Testis (tissue), 2 donors: ENCODE data around the gene ZFPM1.

Experiments
- POLR2A ChIP-seq: fragments of 450-650 bp; IDR thresholded peaks from one replicate; pipeline ENCODE4 v1.6.1; 2017; ENCODE audit warnings: antibody characterized with exemption, mild to moderate bottlenecking, moderate library complexity
- TF ChIP-seq, protein P1 (sequence below), 3 experiments: fragments of 450-650 bp in 2 of 3; fragments of 200-600 bp in 1 of 3; sonication (generic) in 1 of 3; IDR thresholded peaks; one replicate each; pipeline ENCODE4 v1.5.1; 2016 to 2019; ENCODE audit warnings: antibody characterized with exemption in 3 of 3, mild to moderate bottlenecking in 2 of 3, moderate library complexity in 1 of 3

GRCh38 chr16:88498576-88499208 lies 45.6 kb downstream of the ZFPM1 start:
- no peak for TF ChIP-seq POLR2A
- TF ChIP-seq, protein P1, sequence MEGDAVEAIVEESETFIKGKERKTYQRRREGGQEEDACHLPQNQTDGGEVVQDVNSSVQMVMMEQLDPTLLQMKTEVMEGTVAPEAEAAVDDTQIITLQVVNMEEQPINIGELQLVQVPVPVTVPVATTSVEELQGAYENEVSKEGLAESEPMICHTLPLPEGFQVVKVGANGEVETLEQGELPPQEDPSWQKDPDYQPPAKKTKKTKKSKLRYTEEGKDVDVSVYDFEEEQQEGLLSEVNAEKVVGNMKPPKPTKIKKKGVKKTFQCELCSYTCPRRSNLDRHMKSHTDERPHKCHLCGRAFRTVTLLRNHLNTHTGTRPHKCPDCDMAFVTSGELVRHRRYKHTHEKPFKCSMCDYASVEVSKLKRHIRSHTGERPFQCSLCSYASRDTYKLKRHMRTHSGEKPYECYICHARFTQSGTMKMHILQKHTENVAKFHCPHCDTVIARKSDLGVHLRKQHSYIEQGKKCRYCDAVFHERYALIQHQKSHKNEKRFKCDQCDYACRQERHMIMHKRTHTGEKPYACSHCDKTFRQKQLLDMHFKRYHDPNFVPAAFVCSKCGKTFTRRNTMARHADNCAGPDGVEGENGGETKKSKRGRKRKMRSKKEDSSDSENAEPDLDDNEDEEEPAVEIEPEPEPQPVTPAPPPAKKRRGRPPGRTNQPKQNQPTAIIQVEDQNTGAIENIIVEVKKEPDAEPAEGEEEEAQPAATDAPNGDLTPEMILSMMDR (IDR thresholded peaks at IDR 0.05): no peak
